LoVo (cell line): ENCODE measurements around the gene ZNF266.

Experiments used
- DNase-seq: peaks from one replicate; pipeline ENCODE4 v3.0.0-alpha.2; 2016; ENCODE audit warnings: low spot score

Gene ZNF266

GRCh38 chr19:9435279-9436268, at the start of gene ZNF266:
TSS of gene ZNF266 (minus strand) at chr19:9435573. CDS start at chr19:9420089, 15,484 bp downstream.
- peak; percentile 89 for DNase-seq

- DNase-seq: no peak
These were observed 49.8 kb upstream of the ZNF266 start for GRCh38 chr19:9485140-9485539.

GRCh38 chr19:9474975-9475374, 39.6 kb upstream of the ZNF266 start:
- DNase-seq: no peak

GRCh38 chr19:9467161-9467560, 31.8 kb upstream of the ZNF266 start:
- no peak for DNase-seq

- no peak for DNase-seq
These were observed 26.6 kb upstream of the ZNF266 start for GRCh38 chr19:9461938-9462337.

GRCh38 chr19:9456018-9456689, 20.8 kb upstream of the ZNF266 start:
- DNase-seq: peak; percentile 13

GRCh38 chr19:9453953-9454352, 18.6 kb upstream of the ZNF266 start:
- DNase-seq: no peak

GRCh38 chr19:9445037-9445436, 9.7 kb upstream of the ZNF266 start:
- DNase-seq: no peak

GRCh38 chr19:9436358-9436757, 985 bp upstream of the ZNF266 start:
- no peak for DNase-seq

- DNase-seq: no peak
These were observed 3.9 kb downstream of the ZNF266 start for GRCh38 chr19:9431475-9431874.

- DNase-seq: no peak
These were observed 4.9 kb downstream of the ZNF266 start for GRCh38 chr19:9430444-9430843.

GRCh38 chr19:9427941-9428340, 7.4 kb downstream of the ZNF266 start:
- no peak for DNase-seq

- DNase-seq: no peak
These were observed 22.0 kb downstream of the ZNF266 start for GRCh38 chr19:9413240-9413954.

- DNase-seq: no peak
These were observed 27.5 kb downstream of the ZNF266 start for GRCh38 chr19:9407827-9408226.

- DNase-seq: no peak
These were observed 28.5 kb downstream of the ZNF266 start for GRCh38 chr19:9406798-9407352.

GRCh38 chr19:9381361-9381785, 54.0 kb downstream of the ZNF266 start:
- DNase-seq: no peak

GRCh38 chr19:9370738-9371619, 64.4 kb downstream of the ZNF266 start:
- no peak for DNase-seq

GRCh38 chr19:9362905-9363304, 72.5 kb downstream of the ZNF266 start, which contains the start of gene ZNF177:
TSS of gene ZNF177 (plus strand) at chr19:9363013. CDS start at chr19:9378312, 15,299 bp downstream.
- no peak for DNase-seq
